Smooth muscle cell (in vitro differentiated cells): ENCODE results near the gene DLL1. TPM values are rescaled to one million over a fixed set of nuclear protein-coding genes. Genes with fewer than 3 reads are reported as not detected.

Experiments
- DNase-seq: peaks from one replicate; lab custom pipeline; 2025; ENCODE audit not compliant: unreplicated experiment; lab: John Stamatoyannopoulos, UW
- H2AFZ ChIP-seq: fragments of 200-600 bp; sonication (generic); 2 replicates; pipeline ENCODE4 v1.6.0; 2016; ENCODE audit warnings: antibody characterized with exemption, low read depth, mild to moderate bottlenecking
- H3F3A ChIP-seq: fragments of 200-600 bp; sonication (generic); 2 replicates; pipeline ENCODE4 v1.6.0; 2017; ENCODE audit warnings: antibody characterized with exemption, low read depth
- H3K27ac ChIP-seq: fragments of 200-600 bp; sonication (generic); 2 replicates; pipeline ENCODE4 v1.5.1; 2016; ENCODE audit warnings: low read depth, mild to moderate bottlenecking
- H3K27me3 ChIP-seq: fragments of 200-600 bp; sonication (generic); 2 replicates; pipeline ENCODE4 v1.6.1; 2016; ENCODE audit warnings: low read depth, mild to moderate bottlenecking
- H3K36me3 ChIP-seq: fragments of 200-600 bp; sonication (generic); 2 replicates; pipeline ENCODE4 v1.5.1; 2016; ENCODE audit warnings: low read depth
- H3K4me1 ChIP-seq: fragments of 200-600 bp; sonication (generic); 2 replicates; pipeline ENCODE4 v1.5.1; 2016; ENCODE audit warnings: low read depth
- H3K4me2 ChIP-seq: fragments of 200-600 bp; sonication (generic); 2 replicates; pipeline ENCODE4 v1.6.0; 2016; ENCODE audit warnings: mild to moderate bottlenecking
- H3K4me3 ChIP-seq: fragments of 200-600 bp; sonication (generic); 2 replicates; pipeline ENCODE4 v1.5.1; 2016; ENCODE audit warnings: mild to moderate bottlenecking
- H3K79me2 ChIP-seq: fragments of 200-600 bp; sonication (generic); 2 replicates; pipeline ENCODE4 v1.6.0; 2016; ENCODE audit warnings: low read depth, mild to moderate bottlenecking
- H3K9ac ChIP-seq: fragments of 200-600 bp; sonication (generic); 2 replicates; pipeline ENCODE4 v1.6.0; 2016; ENCODE audit warnings: low read depth
- H3K9me3 ChIP-seq: fragments of 200-600 bp; sonication (generic); replicated peaks from 2 replicates; pipeline ENCODE4 v1.5.1; 2016; ENCODE audit warnings: low read depth
- H4K20me1 ChIP-seq: fragments of 200-600 bp; sonication (generic); 2 replicates; pipeline ENCODE4 v1.6.0; 2016; ENCODE audit warnings: low read depth
- CTCF ChIP-seq: fragments of 200-600 bp; sonication (generic); IDR thresholded peaks from 2 replicates; pipeline ENCODE4 v1.5.1; 2017; ENCODE audit warnings: borderline replicate concordance, mild to moderate bottlenecking, antibody characterized with exemption; ENCODE audit not compliant: insufficient read depth, poor library complexity, severe bottlenecking
- WGBS: methylation state at CpG from one replicate; pipeline ENCODE4 v1.1.7; 2016; ENCODE audit warnings: low lambda C conversion rate; 5-methylcytosine and 5-hydroxymethylcytosine counted together
- polyA plus RNA-seq: library from polyadenylated mRNA; unstranded; fragments of >200 nt; fragmentation: Nextera tagmentation; extraction: Ambion mirVana; gene quantifications from 2 replicates; pipeline ENCODE4 v1.2.1, GENCODE V29; 2016
- total RNA-seq: library from RNA; depleted of rRNA; stranded (reverse); fragments of >200 nt; gene quantifications from 2 replicates; pipeline ENCODE4 v1.2.3, GENCODE V29; 2014

The DLL1 gene
- total and polyA plus RNA-seq, 2 experiments from 2014 or later: 0.36 to 0.70 TPM

GRCh38 chr6:170293341-170294231, 2.7 kb upstream of the DLL1 start:
- no peaks in the 10 kb centered on the region for H3K9me3 ChIP-seq
- 15% methylated on average over 23 of the region's 23 CpGs for WGBS
- TF ChIP-seq CTCF: no peak
- H4K20me1 ChIP-seq: no peaks in the 10 kb centered on the region
- no peak overlapping the region for H3K9ac ChIP-seq
- H3K27ac ChIP-seq: no peak overlapping the region
- H3K4me2 ChIP-seq: no peak overlapping the region
- no peak for DNase-seq
- H3K4me1 ChIP-seq: peaks cover 62% of the 10 kb centered on the region
- H3K4me3 ChIP-seq: no peak overlapping the region
- peaks cover 100% of the 10 kb centered on the region for H3K27me3 ChIP-seq
- no peaks in the 10 kb centered on the region for H3K36me3 ChIP-seq
- no peaks in the 10 kb centered on the region for H3F3A ChIP-seq
- no peaks in the 10 kb centered on the region for H3K79me2 ChIP-seq
- H2AFZ ChIP-seq: no peak overlapping the region

- no peak overlapping the region for H3K27ac ChIP-seq
- H3F3A ChIP-seq: no peaks in the 10 kb centered on the region
- H3K9ac ChIP-seq: no peak overlapping the region
- peaks cover 100% of the 10 kb centered on the region for H3K27me3 ChIP-seq
- no peaks in the 10 kb centered on the region for H3K79me2 ChIP-seq
- H3K9me3 ChIP-seq: no peaks in the 10 kb centered on the region
- peak overlapping the region; percentile 85 for H3K4me2 ChIP-seq
- 5% methylated on average over 13 of the region's 13 CpGs for WGBS
- H3K4me3 ChIP-seq: no peak overlapping the region
- no peak for TF ChIP-seq CTCF
- H3K4me1 ChIP-seq: peaks cover 61% of the 10 kb centered on the region
- no peak overlapping the region for H2AFZ ChIP-seq
- DNase-seq: no peak
- no peaks in the 10 kb centered on the region for H4K20me1 ChIP-seq
- no peaks in the 10 kb centered on the region for H3K36me3 ChIP-seq
Observed at GRCh38 chr6:170292407-170293158, 1.7 kb upstream of the DLL1 start.

- H3F3A ChIP-seq: no peaks in the 10 kb centered on the region
- no peak overlapping the region for H3K4me3 ChIP-seq
- H3K27ac ChIP-seq: no peak overlapping the region
- TF ChIP-seq CTCF: no peak
- DNase-seq: no peak
- no peaks in the 10 kb centered on the region for H3K79me2 ChIP-seq
- peaks cover 62% of the 10 kb centered on the region for H3K4me1 ChIP-seq
- H3K9ac ChIP-seq: no peak overlapping the region
- no peaks in the 10 kb centered on the region for H4K20me1 ChIP-seq
- no peak overlapping the region for H2AFZ ChIP-seq
- peaks cover 100% of the 10 kb centered on the region for H3K27me3 ChIP-seq
- H3K9me3 ChIP-seq: no peaks in the 10 kb centered on the region
- H3K36me3 ChIP-seq: no peaks in the 10 kb centered on the region
- WGBS: 3% methylated on average over 11 of the region's 11 CpGs
- H3K4me2 ChIP-seq: peak overlapping the region; percentile 85
Observed at GRCh38 chr6:170292111-170292406, 1.2 kb upstream of the DLL1 start.
